ENCODE results near the gene RSBN1L.

GRCh38 chr7:77684030-77684429, 12.2 kb upstream of the RSBN1L start:
- TF ChIP-seq POLR2A (IDR thresholded peaks at IDR 0.05): no peak
- TF ChIP-seq CTCF (IDR thresholded peaks at IDR 0.05): no peak
- no peak for TF ChIP-seq POLR2AphosphoS5 (IDR thresholded peaks at IDR 0.05)
- TF ChIP-seq EP300 (IDR thresholded peaks at IDR 0.05; ENCODE audit: low read depth): no peak

Measured in transverse colon (tissue), 4 donors.